ENCODE results near the gene EFNA4. TPM values are rescaled to one million over a fixed set of nuclear protein-coding genes. Genes with fewer than 3 reads are reported as not detected.

Gene EFNA4
- total and polyA plus RNA-seq, 9 of the 15 experiments (the other 6 are each of a cell fraction or from before 2014, with no cell fraction given) = 0.68 to 7.4 (median 6.1) TPM

DNA sequence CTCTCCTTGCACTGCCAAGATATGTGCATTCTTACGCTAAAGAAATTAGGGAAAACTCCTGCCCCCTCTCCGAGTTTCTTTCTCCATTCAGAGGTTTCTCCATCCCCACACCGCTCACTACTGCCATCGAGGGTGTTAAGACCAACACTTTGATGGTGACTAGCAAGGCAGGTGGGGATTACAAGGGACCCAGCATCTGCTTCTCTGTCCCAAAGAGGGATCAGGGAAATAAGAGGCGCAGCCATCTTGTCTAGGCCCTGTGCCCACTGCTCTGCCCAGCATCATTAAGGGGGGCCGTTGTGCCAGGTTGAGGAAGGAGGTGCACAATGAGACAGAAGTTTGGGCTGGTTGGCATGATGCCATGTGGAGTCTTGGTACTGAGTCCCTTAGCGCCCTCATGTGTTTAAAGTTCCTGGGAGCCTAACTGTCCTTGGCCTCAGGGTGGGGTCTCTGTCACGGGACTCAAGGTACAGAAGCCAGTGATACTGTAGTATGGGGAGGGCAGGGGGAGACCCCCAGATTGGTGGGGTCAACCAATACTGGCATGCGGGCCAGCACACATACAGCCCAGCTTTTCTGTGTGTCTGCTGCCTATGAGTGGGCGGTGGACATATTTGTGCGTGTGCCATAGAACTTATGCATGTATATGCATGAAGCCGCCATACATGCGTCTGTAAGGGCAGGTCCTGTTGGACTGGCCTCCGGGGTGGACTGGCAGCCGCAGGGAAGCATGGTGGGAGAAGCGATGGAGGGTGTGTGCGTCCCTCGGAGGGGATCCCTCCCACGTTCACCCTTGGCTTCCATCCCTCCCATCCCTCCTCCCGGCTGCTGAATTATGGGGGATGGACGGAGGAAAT, 20.6 kb downstream of the EFNA4 start (continued):
- TF ChIP-seq, protein P1, sequence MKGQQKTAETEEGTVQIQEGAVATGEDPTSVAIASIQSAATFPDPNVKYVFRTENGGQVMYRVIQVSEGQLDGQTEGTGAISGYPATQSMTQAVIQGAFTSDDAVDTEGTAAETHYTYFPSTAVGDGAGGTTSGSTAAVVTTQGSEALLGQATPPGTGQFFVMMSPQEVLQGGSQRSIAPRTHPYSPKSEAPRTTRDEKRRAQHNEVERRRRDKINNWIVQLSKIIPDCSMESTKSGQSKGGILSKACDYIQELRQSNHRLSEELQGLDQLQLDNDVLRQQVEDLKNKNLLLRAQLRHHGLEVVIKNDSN (CRISPR knock-in tag; IDR thresholded peaks at IDR 0.05) = peak; percentile 3; the same call in 1 of the 2 replicates
- TF ChIP-seq DACH1 (IDR thresholded peaks at IDR 0.05; ENCODE audit: partially characterized antibody) (no peak), STAT5B (CRISPR knock-in tag; IDR thresholded peaks at IDR 0.05) (no peak), FOXJ2 (tag; IDR thresholded peaks at IDR 0.05) (no peak), THRAP3 (IDR thresholded peaks at IDR 0.05; ENCODE audit: borderline replicate concordance) (no peak), ZNF444 (CRISPR knock-in tag; IDR thresholded peaks at IDR 0.05) (no peak), JUNB (CRISPR knock-in tag; conservative IDR thresholded peaks at IDR 0.05) (no peak), SMAD1 (IDR thresholded peaks at IDR 0.05; ENCODE audit: low read depth, low read length, partially characterized antibody) (peak; percentile 39), EGR1 (conservative IDR thresholded peaks at IDR 0.05) (peak; percentile 79), PHF8 (IDR thresholded peaks at IDR 0.05; ENCODE audit: borderline replicate concordance, low read length) (no peak), TAF15 (IDR thresholded peaks at IDR 0.05; ENCODE audit: low read depth, low read length) (no peak), SETDB1 (IDR thresholded peaks at IDR 0.05; ENCODE audit: low read length) (no peak), ZNF436 (CRISPR knock-in tag; IDR thresholded peaks at IDR 0.05) (no peak), CEBPB (tag; IDR thresholded peaks at IDR 0.05) (no peak), ILK (tag; IDR thresholded peaks at IDR 0.05; ENCODE audit: borderline replicate concordance, low read depth) (no peak), ZC3H4 (CRISPR knock-in tag; IDR thresholded peaks at IDR 0.05; ENCODE audit: borderline replicate concordance) (no peak), RAD21 (CRISPR knock-in tag; conservative IDR thresholded peaks at IDR 0.05 in 1 of 2, IDR thresholded peaks at IDR 0.05 in 1 of 2) (peak; percentile 20 to 67; a peak in 3 of 4 replicates), FOXP4 (CRISPR knock-in tag; IDR thresholded peaks at IDR 0.05; ENCODE audit: borderline replicate concordance) (0 out of 2 replicates have a peak, but pooled peaks have one; percentile 46), IFI16 (CRISPR knock-in tag; IDR thresholded peaks at IDR 0.05) (no peak), ZNF174 (CRISPR knock-in tag; IDR thresholded peaks at IDR 0.05) (no peak), ZNF184 (CRISPR knock-in tag; IDR thresholded peaks at IDR 0.05) (no peak), STAG1 (CRISPR knock-in tag; IDR thresholded peaks at IDR 0.05; ENCODE audit: borderline replicate concordance) (0 out of 2 replicates have a peak, but pooled peaks have one; percentile 21), KDM2B (CRISPR knock-in tag; IDR thresholded peaks at IDR 0.05) (no peak)
- TF ChIP-seq, protein P2, sequence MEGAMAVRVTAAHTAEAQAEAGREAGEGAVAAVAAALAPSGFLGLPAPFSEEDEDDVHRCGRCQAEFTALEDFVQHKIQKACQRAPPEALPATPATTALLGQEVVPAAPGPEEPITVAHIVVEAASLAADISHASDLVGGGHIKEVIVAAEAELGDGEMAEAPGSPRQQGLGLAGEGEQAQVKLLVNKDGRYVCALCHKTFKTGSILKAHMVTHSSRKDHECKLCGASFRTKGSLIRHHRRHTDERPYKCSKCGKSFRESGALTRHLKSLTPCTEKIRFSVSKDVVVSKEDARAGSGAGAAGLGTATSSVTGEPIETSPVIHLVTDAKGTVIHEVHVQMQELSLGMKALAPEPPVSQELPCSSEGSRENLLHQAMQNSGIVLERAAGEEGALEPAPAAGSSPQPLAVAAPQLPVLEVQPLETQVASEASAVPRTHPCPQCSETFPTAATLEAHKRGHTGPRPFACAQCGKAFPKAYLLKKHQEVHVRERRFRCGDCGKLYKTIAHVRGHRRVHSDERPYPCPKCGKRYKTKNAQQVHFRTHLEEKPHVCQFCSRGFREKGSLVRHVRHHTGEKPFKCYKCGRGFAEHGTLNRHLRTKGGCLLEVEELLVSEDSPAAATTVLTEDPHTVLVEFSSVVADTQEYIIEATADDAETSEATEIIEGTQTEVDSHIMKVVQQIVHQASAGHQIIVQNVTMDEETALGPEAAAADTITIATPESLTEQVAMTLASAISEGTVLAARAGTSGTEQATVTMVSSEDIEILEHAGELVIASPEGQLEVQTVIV (CRISPR knock-in tag; IDR thresholded peaks at IDR 0.05; ENCODE audit: borderline replicate concordance) = no peak

Measured in K562 (cell line).